ENCODE results near the gene GBX1.
A peak's percentile ranks its signal among the peaks of the same experiment; 100 is the strongest.

Gene GBX1

DNA sequence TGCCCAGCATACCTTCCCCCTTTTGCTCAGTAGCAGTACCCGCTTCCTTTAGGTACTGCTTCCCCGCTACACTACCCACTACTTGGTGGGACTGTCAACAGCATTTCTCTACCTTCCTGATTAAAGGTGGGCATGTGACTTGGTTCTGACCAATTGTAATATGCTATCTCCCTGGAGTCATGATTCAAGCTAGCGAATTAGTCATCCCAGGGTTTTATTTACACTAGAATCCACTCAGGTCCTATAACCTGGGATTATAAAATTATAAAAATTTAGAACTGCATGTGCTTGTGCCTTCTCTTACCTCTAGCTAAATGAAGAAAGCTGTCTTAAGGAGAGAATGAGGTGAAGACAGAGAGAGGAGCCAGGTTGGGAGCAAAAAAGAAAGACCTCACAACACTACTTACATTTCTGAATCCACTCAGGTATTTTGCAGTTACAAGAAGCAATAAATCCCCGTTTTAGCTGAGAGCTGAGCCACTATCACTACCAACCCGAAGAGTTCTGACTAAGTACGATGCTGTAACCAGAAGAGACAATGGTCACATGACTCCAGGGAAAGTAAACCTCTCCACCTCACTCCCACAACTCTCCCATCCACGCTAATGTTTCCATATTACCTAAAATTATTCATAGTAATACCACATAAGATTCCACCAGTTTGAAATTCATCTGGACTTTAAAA lies 9.7 kb downstream of the GBX1 start:
- H3K27ac ChIP-seq: no peak overlapping the region
- TF ChIP-seq CTCF (IDR thresholded peaks at IDR 0.05) (no peak), ZFX (IDR thresholded peaks at IDR 0.05; ENCODE audit: borderline replicate concordance) (no peak)

GRCh38 chr7:151152643-151153513 lies 14.6 kb downstream of the GBX1 start:
- H3K27ac ChIP-seq: no peak overlapping the region
- TF ChIP-seq CTCF (IDR thresholded peaks at IDR 0.05) (peak; percentile 35), ZFX (IDR thresholded peaks at IDR 0.05; ENCODE audit: borderline replicate concordance) (no peak)

DNA sequence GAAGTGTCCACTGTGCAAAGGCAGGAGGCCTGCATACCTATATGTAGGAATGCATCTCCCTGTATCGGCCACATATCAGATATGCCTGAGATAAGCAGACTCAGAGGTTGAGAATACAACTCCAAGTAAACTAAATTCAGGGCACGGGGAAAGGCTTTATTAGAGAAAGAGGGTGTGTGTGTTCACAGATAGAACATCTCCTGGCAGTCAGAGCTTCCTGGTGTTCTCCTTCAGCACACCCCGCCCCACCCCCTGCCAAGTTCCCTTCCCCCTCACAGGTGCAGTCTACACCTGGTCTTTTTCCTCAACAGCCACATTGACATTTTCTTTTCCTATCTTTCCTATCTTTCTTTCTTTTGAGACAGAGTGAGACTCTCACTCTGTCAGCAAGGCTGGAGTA lies 17.1 kb downstream of the GBX1 start:
- H3K27ac ChIP-seq: no peak overlapping the region
- TF ChIP-seq ZFX (IDR thresholded peaks at IDR 0.05; ENCODE audit: borderline replicate concordance): no peak
- no peak for TF ChIP-seq CTCF (IDR thresholded peaks at IDR 0.05)

DNA sequence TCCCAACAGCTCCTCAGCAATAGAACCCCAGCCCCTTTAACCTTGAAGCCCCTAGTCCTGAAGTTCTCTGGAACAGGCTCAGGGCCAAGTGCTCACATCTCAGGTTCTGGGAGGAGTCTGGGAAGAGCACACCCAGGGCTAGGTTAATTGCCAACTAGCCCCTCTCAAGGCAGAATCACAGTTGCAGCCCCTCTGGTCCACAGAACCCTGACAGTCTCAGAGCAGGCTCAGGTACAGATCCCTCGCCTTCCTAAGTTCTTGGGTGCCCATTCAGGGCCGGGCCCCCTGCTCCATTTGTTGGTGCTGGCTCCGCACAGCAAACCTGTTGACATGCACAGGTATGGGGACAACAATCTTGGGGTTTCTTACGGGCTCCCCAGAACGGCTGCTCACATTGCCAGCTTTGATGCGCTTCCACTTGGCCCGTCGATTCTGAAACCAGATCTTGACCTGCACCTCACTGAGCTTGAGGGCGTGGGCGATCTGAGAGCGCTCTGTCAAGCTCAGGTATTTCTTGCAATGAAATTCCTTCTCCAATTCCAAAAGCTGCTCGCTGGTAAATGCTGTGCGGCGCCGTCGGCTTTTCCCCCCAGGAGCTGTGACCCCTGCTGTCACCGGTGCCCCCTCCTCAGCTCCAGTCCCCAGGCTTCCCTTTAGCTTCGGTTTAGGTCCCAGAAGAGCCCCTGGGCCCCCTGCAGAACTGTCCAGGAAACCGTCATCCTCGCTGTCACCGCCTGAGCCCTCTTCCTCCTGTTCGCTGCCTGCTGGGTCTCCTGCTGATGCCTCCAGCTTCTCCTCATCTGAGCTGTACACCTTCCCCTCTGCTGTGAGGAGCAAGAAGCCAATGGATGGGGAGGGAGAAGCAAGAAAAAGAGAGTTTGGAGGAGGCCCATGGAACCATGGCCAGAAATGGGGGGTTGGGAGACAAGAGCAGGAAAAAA lies 18.9 kb downstream of the GBX1 start:
- H3K27ac ChIP-seq: no peak overlapping the region
- TF ChIP-seq ZFX (IDR thresholded peaks at IDR 0.05; ENCODE audit: borderline replicate concordance) (no peak), CTCF (IDR thresholded peaks at IDR 0.05) (no peak)

DNA sequence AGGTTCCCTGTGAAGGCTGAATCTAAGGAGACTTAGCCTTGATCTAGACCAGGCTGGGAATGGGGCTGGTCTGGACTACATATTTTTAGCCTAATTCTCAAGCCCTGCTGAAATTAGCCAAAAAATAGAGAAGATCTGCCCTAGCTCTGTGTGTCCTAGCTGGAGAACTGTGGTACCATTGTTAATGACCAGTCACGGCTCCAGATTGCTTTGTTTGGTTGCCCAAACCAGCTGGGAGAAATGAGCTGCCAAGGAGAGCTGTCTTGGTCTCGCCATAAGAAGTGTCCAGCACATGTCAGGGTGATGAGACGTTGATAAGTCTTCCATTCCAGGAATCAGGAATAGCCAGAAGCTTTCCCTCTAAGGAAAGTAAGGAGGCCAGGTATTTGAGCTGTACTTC lies 20.7 kb downstream of the GBX1 start:
- H3K27ac ChIP-seq: no peak overlapping the region
- no peak for TF ChIP-seq ZFX (IDR thresholded peaks at IDR 0.05; ENCODE audit: borderline replicate concordance)
- TF ChIP-seq CTCF (IDR thresholded peaks at IDR 0.05): no peak

DNA sequence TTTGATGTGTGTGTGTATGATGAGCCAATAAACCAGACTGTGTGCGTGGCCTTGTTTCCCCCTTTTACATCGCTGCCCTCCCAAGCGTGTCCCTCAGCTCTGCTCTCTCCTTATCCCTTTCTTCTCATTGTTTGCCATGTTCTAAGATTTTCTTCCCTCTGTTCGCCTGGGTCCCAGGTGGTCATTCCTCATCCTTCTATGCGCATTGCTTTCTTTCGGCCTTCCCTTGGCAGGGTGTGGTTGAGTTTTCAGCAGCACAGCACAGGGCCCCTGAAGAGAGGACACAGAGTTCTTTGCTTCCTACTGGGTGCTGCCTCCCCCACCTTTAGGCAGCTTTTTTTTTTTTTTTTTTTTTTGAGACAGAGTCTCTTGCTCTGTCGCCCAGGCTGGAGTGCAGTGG lies 23.1 kb downstream of the GBX1 start:
- TF ChIP-seq ZFX (IDR thresholded peaks at IDR 0.05; ENCODE audit: borderline replicate concordance) (no peak), CTCF (IDR thresholded peaks at IDR 0.05) (no peak)
- no peak overlapping the region for H3K27ac ChIP-seq
